Activated CD4-positive, alpha-beta T cell treated with anti-CD3 and anti-CD28 coated beads, Interleukin-2, amount 50 U/mL, for 48 hours (primary cell): ENCODE results near the gene CCDC13.

Source experiments
- DNase-seq, 2 experiments: peaks; one replicate each; pipeline ENCODE4 v3.0.0-alpha.2; 2020

The CCDC13 gene

GRCh38 chr3:42732829-42733459 lies 40.1 kb downstream of the CCDC13 start:
- no peak for DNase-seq

GRCh38 chr3:42732196-42732828 lies 40.7 kb downstream of the CCDC13 start:
- no peak for DNase-seq

GRCh38 chr3:42731476-42732195 lies 41.4 kb downstream of the CCDC13 start:
- DNase-seq, result no peak

- no peak for DNase-seq
Measured at GRCh38 chr3:42730706-42731420, 42.2 kb downstream of the CCDC13 start.

GRCh38 chr3:42730294-42730693 lies 42.8 kb downstream of the CCDC13 start:
- no peak for DNase-seq

- DNase-seq, result no peak
Measured at GRCh38 chr3:42729404-42730145, 43.5 kb downstream of the CCDC13 start.

- DNase-seq, result no peak
Measured at GRCh38 chr3:42728668-42729364, 44.2 kb downstream of the CCDC13 start.

GRCh38 chr3:42728056-42728455 lies 45.0 kb downstream of the CCDC13 start:
- no peak for DNase-seq

- DNase-seq, result no peak
Measured at GRCh38 chr3:42725454-42725853, 47.6 kb downstream of the CCDC13 start.

- DNase-seq, result no peak
Measured at GRCh38 chr3:42723219-42723618, 49.8 kb downstream of the CCDC13 start.
